DMS 273 (cell line): ENCODE measurements around the gene ESR1.
"Not testable (repeated sequence)": the region's sequence is repeated elsewhere in the genome, so short reads cannot be mapped to it uniquely, and the experiment has no call there.

Experiments used
- DNase-seq: peaks from one replicate; lab custom pipeline; 2025; ENCODE audit not compliant: unreplicated experiment; lab: John Stamatoyannopoulos, UW

ESR1 gene

GRCh38 chr6:152050451-152051195 is 243.1 kb downstream of the ESR1 start:
- no peak for DNase-seq

- no peak for DNase-seq
Measured at GRCh38 chr6:152052061-152052460, 244.6 kb downstream of the ESR1 start.

GRCh38 chr6:152053332-152053731 is 245.8 kb downstream of the ESR1 start:
- DNase-seq = no peak

- no peak for DNase-seq
Measured at GRCh38 chr6:152054441-152054840, 247.0 kb downstream of the ESR1 start.

- DNase-seq = no peak
Measured at GRCh38 chr6:152055517-152055916, 248.0 kb downstream of the ESR1 start.

GRCh38 chr6:152057832-152058498 is 250.5 kb downstream of the ESR1 start:
- DNase-seq = no peak

GRCh38 chr6:152059909-152060308 is 252.4 kb downstream of the ESR1 start:
- no peak for DNase-seq

- no peak for DNase-seq
Measured at GRCh38 chr6:152062476-152062875, 255.0 kb downstream of the ESR1 start.

- no peak for DNase-seq
Measured at GRCh38 chr6:152063170-152063921, 255.9 kb downstream of the ESR1 start.

- DNase-seq = peak; percentile 18
Measured at GRCh38 chr6:152068622-152069261, 261.3 kb downstream of the ESR1 start.

- DNase-seq = no peak
Measured at GRCh38 chr6:152070556-152070955, 263.1 kb downstream of the ESR1 start.

GRCh38 chr6:152071318-152071717 is 263.8 kb downstream of the ESR1 start:
- no peak for DNase-seq

- no peak for DNase-seq
Measured at GRCh38 chr6:152071843-152072242, 264.4 kb downstream of the ESR1 start.

GRCh38 chr6:152076242-152076641 is 268.8 kb downstream of the ESR1 start:
- not testable (repeated sequence) for DNase-seq

GRCh38 chr6:152078001-152078400 is 270.5 kb downstream of the ESR1 start:
- no peak for DNase-seq

GRCh38 chr6:152078804-152079203 is 271.3 kb downstream of the ESR1 start:
- DNase-seq = no peak

GRCh38 chr6:152085451-152085921 is 278.0 kb downstream of the ESR1 start:
- DNase-seq = no peak

- DNase-seq = no peak
Measured at GRCh38 chr6:152086223-152086873, 278.9 kb downstream of the ESR1 start.

GRCh38 chr6:152087096-152087495 is 279.6 kb downstream of the ESR1 start:
- DNase-seq = no peak

GRCh38 chr6:152087701-152088100 is 280.2 kb downstream of the ESR1 start:
- no peak for DNase-seq

GRCh38 chr6:152089992-152090391 is 282.5 kb downstream of the ESR1 start:
- no peak for DNase-seq
